WERI-Rb-1 (cell line): ENCODE data around the gene NPAS3.

ENCODE experiments used
- DNase-seq: peaks from one replicate; pipeline ENCODE4 v3.0.0-alpha.2; 2020
- H3K27ac ChIP-seq: fragments of 250-450 bp; sonication (Bioruptor Pico); 2 replicates; pipeline ENCODE4 v1.5.1; 2020; ENCODE audit warnings: mild to moderate bottlenecking, moderate library complexity
- H3K27me3 ChIP-seq: fragments of 250-450 bp; sonication (Bioruptor Pico); 2 replicates; pipeline ENCODE4 v1.5.1; 2021; ENCODE audit warnings: mild to moderate bottlenecking, low read depth, moderate library complexity; ENCODE audit not compliant: insufficient read depth, severe bottlenecking
- H3K36me3 ChIP-seq: fragments of 250-450 bp; sonication (Bioruptor Pico); 2 replicates; pipeline ENCODE4 v1.5.1; 2020; ENCODE audit warnings: mild to moderate bottlenecking, moderate library complexity
- H3K4me3 ChIP-seq: 2 replicates; pipeline ENCODE4 v1.5.1; 2011; ENCODE audit warnings: low read depth, mild to moderate bottlenecking, control low read depth, low read length
- H3K9me3 ChIP-seq: fragments of 250-450 bp; sonication (Bioruptor Pico); 2 replicates; pipeline ENCODE4 v1.5.1; 2021; ENCODE audit warnings: mild to moderate bottlenecking, moderate library complexity; ENCODE audit not compliant: severe bottlenecking
- TF ChIP-seq, protein P1 (sequence below): IDR thresholded peaks from 2 replicates; pipeline ENCODE4 v1.5.1; 2011; ENCODE audit warnings: low read depth, mild to moderate bottlenecking, control low read depth, inconsistent platforms, low read length

Gene NPAS3

DNA sequence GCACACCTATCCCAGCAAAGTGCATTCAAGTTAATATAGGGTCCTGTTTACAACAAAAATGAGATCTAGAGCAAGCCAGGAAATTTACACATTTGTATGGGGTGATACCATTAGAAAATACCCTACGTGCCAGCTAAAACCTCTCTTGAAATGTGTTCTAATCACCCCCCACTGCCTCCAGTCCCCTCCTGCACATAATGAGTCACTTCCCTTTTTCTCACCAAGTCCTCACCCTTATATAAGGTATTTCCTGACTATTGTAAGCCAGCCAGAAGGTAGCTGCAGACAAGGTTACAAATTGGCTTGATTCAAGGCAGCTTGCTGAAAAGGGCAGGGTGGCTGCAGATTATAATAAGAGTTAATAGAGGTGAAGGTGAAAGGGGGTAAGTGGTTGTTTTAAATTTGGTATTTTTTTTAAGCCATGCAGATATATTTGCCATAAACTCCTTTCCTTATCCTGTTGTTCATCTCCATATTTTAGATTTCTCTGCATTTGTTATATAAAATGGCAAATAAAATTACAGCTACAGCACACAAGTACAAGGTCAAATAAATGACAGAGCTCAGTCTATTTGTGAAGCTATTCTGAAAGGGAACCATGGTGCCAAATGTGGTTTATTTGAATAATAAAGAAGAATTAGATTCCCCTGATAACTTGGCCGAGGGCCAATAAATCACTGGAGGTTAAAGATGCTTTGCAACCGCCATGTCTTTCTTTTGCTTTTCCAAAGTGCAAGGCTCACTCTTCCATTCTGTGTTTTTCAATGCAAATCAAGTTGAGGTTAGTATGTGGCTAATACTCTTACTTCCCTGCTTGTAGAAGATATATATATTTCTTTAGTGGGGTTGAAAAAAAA lies 626.3 kb downstream of the NPAS3 start:
- TF ChIP-seq, protein P1, sequence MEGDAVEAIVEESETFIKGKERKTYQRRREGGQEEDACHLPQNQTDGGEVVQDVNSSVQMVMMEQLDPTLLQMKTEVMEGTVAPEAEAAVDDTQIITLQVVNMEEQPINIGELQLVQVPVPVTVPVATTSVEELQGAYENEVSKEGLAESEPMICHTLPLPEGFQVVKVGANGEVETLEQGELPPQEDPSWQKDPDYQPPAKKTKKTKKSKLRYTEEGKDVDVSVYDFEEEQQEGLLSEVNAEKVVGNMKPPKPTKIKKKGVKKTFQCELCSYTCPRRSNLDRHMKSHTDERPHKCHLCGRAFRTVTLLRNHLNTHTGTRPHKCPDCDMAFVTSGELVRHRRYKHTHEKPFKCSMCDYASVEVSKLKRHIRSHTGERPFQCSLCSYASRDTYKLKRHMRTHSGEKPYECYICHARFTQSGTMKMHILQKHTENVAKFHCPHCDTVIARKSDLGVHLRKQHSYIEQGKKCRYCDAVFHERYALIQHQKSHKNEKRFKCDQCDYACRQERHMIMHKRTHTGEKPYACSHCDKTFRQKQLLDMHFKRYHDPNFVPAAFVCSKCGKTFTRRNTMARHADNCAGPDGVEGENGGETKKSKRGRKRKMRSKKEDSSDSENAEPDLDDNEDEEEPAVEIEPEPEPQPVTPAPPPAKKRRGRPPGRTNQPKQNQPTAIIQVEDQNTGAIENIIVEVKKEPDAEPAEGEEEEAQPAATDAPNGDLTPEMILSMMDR = no peak
- Histone ChIP-seq H3K36me3 (no peaks in the 10 kb centered on the region), H3K27ac (no peak overlapping the region), H3K9me3 (no peaks in the 10 kb centered on the region), H3K27me3 (no peaks in the 10 kb centered on the region), H3K4me3 (no peak overlapping the region)
- no peak for DNase-seq

DNA sequence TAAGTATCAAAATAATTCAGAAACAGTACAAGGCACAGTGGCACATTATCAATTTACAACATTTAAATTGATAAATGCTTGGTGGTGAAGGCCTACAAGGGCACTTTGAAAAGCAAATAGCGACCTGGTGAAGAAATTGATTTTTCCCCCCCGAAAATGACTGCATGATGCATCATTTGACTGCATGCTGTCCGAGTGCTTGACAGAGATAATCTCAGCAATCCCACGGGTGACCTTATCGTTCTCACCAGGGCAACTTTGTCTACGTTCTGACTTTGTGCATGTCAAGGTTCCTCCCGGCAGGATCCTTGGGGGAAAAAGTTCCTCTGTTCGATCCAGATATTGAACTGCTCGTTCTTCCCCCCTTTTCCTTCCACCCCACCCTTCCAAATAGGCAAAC lies 627.4 kb downstream of the NPAS3 start:
- Histone ChIP-seq H3K27me3 (no peaks in the 10 kb centered on the region), H3K4me3 (no peak overlapping the region), H3K9me3 (no peaks in the 10 kb centered on the region), H3K27ac (no peak overlapping the region), H3K36me3 (no peaks in the 10 kb centered on the region)
- no peak for DNase-seq
- TF ChIP-seq, protein P1 = no peak

DNA sequence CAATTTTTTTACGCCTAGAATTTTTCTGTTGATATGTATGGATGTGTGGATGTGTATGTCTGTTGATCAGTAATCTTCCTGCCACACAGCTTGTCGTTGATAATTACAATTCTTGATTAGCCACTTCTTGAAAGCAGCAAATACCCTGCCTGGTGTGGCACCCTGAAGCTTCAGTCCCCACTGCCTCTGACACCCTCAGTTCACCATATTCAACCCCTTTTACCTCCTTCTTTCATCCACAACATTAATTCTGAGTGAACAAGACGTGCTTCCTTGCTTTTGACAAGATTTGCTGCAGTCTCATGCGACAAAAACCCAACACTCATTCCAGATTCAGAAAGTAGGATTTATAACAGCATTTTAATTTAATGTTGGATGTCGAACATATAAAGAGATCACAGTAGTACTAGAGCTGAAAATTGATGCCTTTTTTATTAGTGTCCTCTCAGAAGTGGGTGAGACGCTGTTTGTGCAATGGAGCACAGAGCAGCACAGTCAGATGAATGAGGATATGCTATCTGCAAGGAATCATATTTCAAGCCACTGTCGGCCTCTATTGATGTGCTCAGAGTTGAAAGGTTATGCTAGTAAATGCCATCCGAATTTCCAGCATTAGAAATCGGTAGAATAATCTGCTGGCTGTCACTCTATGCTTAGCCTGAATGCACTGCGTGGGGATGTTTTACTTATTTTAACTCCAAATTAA lies 628.5 kb downstream of the NPAS3 start:
- H3K27me3 ChIP-seq = no peaks in the 10 kb centered on the region
- no peak for DNase-seq
- TF ChIP-seq, protein P1 = no peak
- H3K27ac ChIP-seq = no peak overlapping the region
- no peak overlapping the region for H3K4me3 ChIP-seq
- H3K36me3 ChIP-seq = no peaks in the 10 kb centered on the region
- no peaks in the 10 kb centered on the region for H3K9me3 ChIP-seq

DNA sequence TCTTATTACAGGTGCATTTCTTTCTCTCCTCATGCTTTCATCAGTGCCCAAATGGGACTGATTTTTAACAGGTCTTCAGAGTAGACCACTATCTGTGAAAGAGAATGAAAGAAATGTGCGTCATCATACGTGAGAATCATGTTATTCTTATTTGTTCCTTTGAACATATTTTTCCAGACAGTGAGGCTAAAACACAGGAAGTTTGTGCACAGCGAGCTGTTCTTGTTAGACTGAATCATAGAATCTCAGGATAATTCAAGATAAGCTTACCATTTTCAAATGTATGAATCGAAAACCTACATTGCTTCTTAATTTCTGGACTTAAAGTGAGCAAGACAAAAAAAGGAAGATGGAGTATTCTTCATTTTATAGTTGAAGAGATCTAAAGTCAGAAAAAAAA lies 629.1 kb downstream of the NPAS3 start:
- no peak overlapping the region for H3K27ac ChIP-seq
- TF ChIP-seq, protein P1 = no peak

DNA sequence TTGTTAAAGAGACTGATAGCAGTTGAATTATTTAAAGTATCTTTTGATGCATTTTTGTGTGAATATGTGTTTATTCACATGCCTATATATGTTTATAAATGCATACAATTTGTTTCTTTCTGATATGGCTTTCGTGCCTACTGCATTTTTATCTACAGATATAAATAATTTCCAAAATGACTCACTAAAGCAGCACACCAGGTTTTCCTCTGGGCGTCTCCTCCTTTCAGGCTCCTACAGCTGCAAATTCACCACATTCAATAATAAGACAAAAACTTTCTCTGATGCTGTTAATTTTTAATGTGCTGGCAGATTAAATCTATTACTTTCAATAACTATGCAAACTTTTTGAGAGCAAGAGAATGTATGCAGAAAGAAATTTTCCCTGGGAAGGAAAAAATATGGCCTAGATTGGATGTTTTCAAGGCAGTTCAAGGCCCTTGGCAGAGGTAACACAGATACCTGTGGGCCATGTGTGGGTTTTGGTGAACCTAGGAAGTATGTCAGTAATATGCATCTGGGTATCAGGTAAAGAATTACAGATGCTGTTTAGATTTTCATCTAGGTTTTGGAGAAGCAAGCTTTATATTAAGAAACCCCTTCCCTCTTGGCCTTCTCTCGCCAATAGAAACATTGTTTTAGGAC lies 630.4 kb downstream of the NPAS3 start:
- TF ChIP-seq, protein P1 = no peak
- Histone ChIP-seq H3K9me3 (no peaks in the 10 kb centered on the region), H3K4me3 (no peak overlapping the region), H3K27ac (no peak overlapping the region), H3K27me3 (no peaks in the 10 kb centered on the region), H3K36me3 (no peaks in the 10 kb centered on the region)
- no peak for DNase-seq

More for the DNA sequence above, 629.1 kb downstream of the NPAS3 start:
- H3K27me3 ChIP-seq = no peaks in the 10 kb centered on the region
- H3K9me3 ChIP-seq = no peaks in the 10 kb centered on the region
- H3K36me3 ChIP-seq = no peaks in the 10 kb centered on the region
- DNase-seq = no peak
- H3K4me3 ChIP-seq = no peak overlapping the region
